SKM-1 treated with dmso at 0.1 percent for 144 hours (cell line): Measurements from ENCODE around the gene TENM4.
A peak's percentile ranks its signal among the peaks of the same experiment; 100 is the strongest.

ENCODE experiments used
- DNase-seq: peaks from one replicate; lab custom pipeline; 2025; ENCODE audit not compliant: unreplicated experiment; lab: John Stamatoyannopoulos, UW

The TENM4 gene

GRCh38 chr11:79311461-79311860, 129.4 kb downstream of the TENM4 start:
- no peak for DNase-seq

- no peak for DNase-seq
These were observed 131.4 kb downstream of the TENM4 start for GRCh38 chr11:79309407-79309806.

- no peak for DNase-seq
These were observed 132.4 kb downstream of the TENM4 start for GRCh38 chr11:79308429-79308828.

- DNase-seq, result no peak
These were observed 136.1 kb downstream of the TENM4 start for GRCh38 chr11:79304599-79305212.

- no peak for DNase-seq
These were observed 144.7 kb downstream of the TENM4 start for GRCh38 chr11:79296141-79296540.

- DNase-seq, result no peak
These were observed 145.7 kb downstream of the TENM4 start for GRCh38 chr11:79294845-79295731.

DNA sequence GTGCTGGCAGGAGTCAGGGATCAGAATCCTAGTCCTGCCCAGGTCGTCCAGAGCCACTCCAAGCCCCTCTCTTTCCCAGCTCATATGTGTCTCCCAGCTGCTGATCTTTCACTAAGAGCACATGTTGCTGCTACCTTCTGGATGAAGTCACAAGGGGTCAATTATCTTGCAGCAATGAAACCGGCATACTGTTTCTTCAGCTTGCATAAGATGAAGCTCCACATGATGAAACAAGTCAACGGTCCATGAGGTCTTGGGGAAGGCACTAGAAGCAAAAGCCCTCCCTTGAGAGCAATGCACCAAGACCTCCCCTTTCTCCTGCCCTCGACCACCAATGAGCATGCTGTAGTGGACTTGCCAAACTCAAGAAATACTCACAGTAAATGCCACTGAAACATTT, 148.9 kb downstream of the TENM4 start:
- DNase-seq, result no peak

DNA sequence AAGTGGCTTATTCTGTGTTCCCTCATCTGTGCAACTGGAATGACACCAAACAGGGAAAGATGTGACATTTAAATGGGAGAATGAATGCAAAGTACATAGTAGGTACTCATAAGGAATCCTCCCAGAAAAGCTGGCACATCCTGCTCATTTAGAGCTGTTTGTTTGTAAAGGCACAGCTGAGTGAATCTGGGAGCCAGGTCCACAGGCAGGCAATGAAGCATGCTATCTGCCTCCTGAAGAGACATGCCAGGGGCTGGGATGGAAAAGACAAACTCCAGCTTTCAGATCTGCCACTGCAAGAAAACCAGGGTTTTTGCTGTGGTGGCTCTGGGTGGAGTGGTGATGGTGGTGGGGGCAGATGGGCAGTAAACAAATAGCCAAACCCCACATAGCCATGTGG, 150.1 kb downstream of the TENM4 start:
- DNase-seq, result no peak

GRCh38 chr11:79287952-79288351, 152.9 kb downstream of the TENM4 start:
- DNase-seq, result no peak

DNA sequence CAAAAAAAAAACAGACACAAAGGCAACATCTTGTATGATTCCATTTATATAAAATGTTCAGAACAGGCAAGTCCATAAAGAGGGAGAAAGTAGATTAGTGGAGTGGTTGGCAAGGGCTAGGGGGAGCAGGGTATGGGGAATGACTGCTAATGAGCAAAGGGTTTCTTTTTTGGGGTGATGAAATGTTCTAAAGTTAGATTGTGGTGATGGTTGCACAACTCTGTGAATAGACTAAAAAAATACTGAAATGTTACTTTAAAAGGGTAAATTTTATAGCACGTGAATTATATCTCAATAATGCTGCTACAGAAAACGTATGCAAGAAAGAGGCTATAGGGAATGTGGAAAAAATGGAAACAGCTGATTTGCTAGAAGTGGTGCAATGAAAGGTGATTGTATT, 155.1 kb downstream of the TENM4 start:
- DNase-seq, result peak; percentile 35

- DNase-seq, result no peak
These were observed 164.0 kb downstream of the TENM4 start for GRCh38 chr11:79276736-79277325.

DNA sequence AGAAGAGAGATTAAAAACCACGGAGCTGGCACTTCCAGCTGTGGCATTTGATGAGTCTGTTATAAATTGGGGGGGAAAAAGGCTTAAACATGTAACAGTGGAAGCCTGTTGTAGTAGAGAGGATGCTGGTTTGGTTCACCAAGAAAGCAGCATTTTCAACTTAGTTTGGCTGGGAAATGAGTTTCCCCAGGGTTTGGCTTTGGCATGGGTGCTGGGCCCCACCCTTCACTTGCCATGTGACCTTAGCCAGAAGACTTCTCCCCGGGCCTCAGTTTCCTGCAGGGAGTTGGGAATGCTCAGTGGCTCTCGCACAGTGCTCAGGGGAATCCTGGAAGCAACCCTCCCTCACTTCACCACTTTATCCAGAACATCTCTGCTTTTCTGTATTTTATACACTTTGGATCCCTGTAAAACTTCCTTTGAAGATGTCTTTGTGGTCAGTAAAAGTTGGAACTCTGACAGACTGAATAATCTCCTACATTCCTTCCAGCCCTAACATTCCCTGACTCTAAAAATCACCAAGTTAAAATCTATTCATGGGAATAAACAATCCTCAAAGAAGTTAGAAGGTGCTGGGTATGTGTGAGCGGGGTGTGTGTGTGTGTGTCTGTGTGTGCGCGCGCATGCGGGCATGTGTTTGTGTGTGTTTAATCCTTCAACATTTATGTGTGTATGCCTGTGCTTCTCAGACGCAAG, 166.0 kb downstream of the TENM4 start:
- DNase-seq, result no peak

DNA sequence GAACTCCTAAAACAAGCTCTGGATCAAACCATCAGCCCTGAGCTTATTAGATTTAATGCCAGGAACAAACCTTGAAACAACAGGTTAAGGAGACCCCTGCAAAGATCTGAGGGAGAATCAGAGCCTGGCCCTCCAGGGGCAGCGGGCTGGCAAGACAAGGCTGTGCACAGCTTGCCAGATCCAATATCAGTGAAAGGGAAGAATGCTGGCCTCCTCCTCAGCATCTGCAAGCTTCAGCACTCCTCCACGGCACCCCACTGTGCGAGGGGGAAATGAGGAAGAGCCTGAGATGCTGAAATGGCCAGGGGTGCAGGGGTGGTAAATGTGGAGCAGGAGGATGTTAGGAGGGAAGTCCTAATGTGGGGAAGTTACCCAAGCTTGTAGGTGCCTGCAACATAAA, 167.0 kb downstream of the TENM4 start:
- DNase-seq, result peak; percentile 56

GRCh38 chr11:79269611-79270307, 171.1 kb downstream of the TENM4 start:
- DNase-seq, result no peak

DNA sequence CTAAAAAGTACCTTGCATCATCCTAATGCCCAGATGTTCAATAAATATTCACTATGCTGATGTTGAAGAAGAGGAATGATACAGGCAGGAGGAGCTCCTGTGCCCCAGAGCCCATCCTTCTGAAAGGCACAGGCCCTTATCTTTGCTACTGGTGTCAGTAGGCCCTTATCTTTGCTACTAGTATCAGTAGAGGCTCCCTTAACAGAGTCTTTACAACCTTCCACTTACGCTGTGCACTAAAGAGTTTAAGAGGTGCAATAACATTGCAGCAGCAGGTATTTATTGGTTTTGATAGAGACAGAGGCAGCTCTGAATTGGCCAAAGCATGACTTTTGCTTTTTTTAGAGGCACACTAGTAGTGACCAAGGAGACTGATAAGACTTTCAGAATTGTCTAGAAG, 174.4 kb downstream of the TENM4 start:
- no peak for DNase-seq

- DNase-seq, result no peak
These were observed 175.0 kb downstream of the TENM4 start for GRCh38 chr11:79265756-79266322.

GRCh38 chr11:79264284-79264683, 176.5 kb downstream of the TENM4 start:
- no peak for DNase-seq

- DNase-seq, result no peak
These were observed 177.8 kb downstream of the TENM4 start for GRCh38 chr11:79263001-79263400.

- no peak for DNase-seq
These were observed 178.6 kb downstream of the TENM4 start for GRCh38 chr11:79262221-79262620.

GRCh38 chr11:79261684-79262083, 179.1 kb downstream of the TENM4 start:
- no peak for DNase-seq

GRCh38 chr11:79259800-79260199, 181.0 kb downstream of the TENM4 start:
- no peak for DNase-seq
